Mucosa of gallbladder (tissue), 1 donor: Measurements from ENCODE around the gene PRAC1. TPM values are rescaled to one million over a fixed set of nuclear protein-coding genes. Genes with fewer than 3 reads are reported as not detected.

ENCODE experiments used
- DNase-seq: peaks from one replicate; pipeline ENCODE4 v3.0.0-alpha.2; 2020; ENCODE audit warnings: low spot score
- total RNA-seq: library from RNA; stranded (reverse); gene quantifications from one replicate; pipeline ENCODE4 v1.2.1, GENCODE V29; 2021
- donor health status: DM: no; HTN: no; CAD: no.

The PRAC1 gene
- total RNA-seq, 1 donor from 2014 or later, result not detected

DNA sequence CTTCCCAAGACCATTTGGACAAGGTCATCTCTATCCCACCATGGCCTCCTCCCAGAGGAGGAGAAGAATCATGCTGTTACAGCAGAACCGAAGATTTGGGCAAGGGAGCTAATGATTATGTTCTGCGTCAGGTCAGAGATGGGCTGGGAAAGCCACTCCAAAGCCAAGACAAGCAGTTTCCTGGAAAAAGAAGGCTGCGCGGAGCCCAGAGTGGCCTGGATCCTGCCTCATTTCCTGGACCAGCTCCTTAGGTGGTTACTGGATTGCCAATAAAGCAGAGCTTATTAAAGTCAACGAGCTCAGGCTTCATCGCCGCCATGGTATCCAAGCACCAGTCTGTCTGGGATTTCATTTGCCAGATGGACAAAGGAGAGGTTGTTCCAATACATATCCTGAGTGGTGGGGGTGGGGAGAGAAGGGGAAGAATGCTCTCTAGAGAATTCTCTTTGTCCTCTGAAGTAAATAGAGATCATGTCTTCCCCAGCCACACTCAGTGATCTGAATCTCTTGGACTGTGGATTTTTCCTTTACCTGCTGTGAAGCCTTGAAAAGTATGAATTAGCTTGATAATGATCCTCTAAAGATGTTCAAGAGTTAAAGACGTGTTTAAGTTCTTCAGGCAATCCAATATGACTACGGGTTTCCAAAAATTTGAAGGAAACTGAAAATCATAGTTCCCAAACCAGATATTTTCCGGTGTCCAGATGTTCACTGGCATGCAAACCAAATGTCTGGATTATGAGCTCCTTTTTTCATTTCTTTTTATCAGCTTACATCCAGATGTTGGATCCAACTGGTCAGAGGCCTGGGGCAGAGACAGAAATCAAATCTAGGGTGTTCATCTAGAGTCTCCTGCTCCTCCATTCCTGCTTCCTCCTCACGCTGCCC, 17.7 kb downstream of the PRAC1 start:
- DNase-seq, result no peak

DNA sequence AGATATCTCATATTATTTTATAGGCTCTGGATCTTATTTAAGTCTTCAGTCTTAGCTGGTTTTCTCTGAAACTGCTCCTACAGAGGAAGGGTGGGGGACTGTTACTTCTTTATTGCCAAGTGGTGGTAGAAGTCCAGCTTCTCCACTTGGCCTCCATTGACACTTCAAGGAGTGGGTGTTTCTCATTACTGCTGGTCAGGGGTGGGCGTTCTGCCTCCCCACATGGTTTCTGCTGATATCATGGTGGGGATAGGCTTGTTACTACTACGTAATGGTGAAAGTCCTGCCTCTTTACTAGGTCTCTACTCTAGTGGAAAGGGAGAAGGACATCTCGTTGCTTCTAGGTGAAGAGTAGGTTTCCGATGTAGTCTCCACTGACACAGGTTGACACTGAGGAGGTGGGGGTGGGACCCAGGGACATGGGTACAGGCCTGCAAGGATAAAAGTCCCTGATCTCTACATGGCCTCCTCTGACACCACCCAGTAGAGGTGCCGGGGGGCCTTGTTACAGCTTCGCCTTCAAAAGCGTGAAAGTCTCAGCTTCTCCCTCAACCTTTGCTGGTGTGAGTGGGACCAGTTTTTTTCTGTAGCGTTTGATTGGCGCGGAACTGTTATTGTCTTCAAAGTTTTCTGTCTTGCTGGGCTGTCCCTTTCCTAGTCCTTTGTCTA, 20.3 kb downstream of the PRAC1 start:
- no peak for DNase-seq

DNA sequence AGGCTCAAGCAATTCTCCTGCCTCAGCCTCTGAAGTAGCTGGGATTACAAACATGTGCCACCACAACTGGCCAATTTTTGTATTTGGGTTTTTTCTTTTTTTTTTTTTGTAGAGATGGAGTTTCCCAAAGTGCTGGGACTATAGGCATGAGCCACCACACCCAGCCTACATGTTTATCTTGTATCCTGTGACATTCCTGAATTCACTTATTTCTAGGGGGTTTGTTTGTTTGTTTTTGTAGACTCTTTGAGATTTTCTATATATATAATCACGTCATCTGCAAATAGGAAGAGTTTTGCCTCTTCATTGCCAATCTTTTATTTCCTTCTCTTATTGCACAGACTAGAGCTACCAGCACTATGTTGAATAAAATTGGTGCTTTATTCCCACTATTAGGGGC, 29.1 kb downstream of the PRAC1 start:
- no peak for DNase-seq

DNA sequence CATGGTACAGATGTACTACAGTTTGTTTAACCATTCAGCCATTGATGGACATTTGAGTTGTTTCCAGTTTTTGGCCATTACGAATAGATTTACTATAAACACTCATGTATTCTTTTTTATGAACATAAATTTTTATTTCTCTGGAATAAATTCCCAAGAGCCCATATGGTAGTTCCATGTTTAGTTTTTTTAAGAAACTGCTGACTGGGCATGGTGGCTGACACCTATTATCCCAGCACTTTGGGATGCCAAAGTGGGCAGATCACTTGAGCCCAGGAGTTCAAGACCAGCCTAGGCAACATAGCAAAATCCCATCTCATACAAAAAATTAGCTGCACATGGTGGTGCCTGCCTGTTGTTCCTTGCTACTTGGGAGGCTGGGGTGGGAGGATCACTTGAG, 30.3 kb downstream of the PRAC1 start:
- no peak for DNase-seq

DNA sequence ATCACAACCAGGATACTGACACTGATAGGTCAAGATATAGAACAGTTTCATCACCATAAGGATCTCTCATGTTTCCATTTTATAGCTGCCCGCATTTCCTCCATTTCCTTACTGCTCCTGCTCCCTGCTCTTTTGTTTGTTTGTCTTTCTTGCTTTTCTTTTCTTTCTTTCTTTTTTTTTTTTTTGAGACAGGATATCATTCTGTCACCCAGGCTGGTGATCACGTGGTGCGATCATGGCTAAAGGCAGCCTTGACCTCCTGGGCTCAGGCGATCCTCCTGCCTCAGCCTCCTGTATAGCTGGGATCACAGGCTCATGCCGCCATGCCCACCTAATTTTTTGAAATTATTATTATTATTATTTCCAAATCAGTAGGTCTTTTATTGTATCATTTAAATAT, 31.7 kb downstream of the PRAC1 start:
- DNase-seq, result no peak

DNA sequence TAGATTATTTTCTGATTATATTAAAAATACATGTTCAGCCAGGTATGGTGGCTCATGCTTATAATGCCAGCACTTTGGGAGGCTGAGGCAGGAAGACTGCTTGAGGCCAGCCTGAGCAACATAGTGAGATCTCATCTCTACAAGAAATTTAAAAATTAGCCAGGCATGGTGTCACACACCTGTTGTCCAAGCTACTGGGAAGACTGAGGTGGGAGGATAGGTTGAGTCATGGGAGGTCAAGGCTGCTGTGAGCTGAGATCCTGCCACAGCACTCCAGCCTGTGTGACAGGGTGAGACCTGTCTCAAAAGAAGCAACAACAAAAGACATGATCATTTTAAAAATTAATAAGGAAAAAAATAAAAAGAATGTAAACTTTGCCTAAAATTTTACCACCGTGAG, 40.7 kb downstream of the PRAC1 start:
- no peak for DNase-seq

DNA sequence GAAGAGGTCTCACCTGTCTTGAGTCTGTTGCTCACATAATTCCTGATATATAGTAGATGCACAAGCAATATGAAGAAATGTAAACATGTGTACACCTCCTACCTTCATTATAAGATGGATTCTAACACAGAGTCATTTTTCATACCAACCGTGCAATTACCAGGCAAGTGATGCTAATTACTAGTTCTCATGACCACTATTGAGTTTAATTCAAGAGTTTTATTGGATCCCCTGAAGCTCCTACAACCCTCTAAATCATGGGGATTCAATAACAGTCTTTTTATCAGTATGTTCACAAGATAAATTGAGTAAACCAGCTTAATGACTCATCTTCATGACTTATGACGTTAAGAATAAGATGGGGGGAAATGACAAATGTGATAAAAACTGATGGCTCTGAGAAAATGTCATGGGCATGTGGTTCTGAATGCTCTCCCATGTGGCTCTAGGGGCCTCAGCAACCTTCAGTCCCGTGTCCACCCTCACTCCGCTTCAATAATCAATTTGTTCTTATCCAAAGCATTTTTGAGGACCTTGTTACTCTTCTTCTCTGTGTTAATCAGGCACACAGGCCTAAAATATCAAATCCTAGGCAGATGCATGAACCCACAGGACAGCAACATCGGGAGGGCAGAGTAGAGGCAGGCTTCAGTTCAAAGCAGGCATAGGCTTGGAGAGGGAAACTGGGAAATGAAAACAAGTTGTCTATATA, 42.8 kb downstream of the PRAC1 start:
- no peak for DNase-seq

DNA sequence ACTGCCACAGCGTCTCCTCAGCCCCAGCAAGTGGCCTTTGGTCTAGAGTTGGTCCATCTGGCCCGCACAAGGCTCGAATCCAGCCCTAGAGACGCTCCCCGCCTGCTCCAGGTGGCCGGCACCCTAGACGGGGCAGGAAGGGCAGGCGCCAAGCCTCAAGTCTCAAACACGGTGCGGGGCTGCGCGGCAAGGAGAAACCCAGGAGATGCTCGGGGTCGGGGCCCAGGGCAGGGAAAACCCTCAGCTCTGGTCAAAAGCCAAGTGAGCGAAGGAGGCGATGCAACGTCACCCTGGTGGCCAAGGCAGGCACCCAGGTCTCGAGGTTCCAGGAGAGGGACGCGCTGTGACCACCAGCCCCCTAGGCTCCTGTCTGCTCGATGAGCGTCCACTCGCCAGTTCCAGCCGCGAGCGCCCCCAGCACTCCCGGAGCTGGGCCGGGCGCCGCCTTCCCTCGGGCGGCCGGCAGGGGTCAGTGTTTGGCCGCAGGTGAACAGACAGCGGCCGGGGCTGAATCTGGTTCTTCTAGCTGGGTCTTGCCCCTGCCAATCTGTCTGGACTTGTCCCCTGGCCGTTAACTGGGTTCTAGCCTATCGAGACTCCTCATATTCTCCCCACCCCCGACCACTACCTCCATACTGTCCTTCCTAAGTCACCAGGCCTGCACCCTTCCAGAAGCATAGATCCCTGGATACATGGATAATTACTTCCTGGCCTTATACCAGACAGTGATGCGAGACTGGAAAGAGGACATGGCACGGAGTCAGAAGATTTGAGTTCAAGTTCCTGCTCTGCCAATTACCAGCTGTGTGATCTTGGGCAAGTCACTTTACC, 44.0 kb downstream of the PRAC1 start:
- DNase-seq, result peak; percentile 54

DNA sequence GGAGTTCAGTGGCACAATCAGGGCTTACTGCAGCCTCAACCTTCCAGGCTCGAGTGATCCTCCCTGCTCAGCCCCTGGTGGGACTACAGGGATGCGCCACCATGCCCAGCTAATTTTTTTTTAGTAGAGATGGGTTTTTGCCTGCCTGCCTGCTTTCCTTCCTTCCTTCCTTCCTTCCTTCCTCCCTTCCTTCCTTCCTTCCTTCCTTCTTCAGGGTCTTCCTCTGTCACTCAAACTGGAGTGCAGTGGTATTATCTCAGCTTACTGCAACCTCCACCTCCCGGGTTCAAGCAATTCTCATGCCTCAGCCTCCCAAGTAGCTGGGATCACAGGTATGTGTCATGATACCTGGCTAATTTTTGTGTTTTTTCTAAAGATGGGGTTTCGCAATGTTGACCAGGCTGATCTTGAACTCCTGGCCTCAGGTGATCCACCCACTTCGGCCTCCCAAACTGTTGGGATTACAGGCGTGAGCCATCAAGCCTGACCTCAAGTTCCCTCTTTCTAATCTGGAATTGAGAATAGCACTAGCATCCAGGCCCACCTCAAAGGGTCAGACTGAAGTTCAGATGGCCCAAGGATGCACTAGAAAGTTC, 45.3 kb downstream of the PRAC1 start:
- DNase-seq, result no peak

DNA sequence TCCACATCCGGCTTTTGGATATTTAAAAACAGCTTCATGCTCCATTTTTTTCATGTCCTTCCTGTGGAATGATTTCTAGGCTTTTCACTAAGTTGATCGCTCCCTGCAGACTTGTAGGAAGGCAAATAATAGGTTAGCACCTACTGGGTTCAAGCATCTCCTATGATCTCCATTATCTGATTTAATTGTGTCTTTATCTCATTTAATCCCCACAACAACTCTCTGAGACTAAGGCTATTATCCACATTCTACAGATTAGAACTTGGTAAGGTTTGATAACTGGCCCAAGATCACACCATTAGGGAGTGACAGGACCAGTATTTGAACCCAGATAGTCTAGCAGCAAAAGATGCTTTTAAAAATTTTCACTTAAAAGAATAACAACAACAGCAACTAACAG, 50.0 kb downstream of the PRAC1 start:
- no peak for DNase-seq

Other genes starting within 250 kb of the PRAC1 start
- not detected for gene HOXB1, start 191.5 kb downstream of the PRAC1 start, total RNA-seq
- gene HOXB2, start 177.4 kb downstream of the PRAC1 start, total RNA-seq, result 23.4 TPM
- gene HOXB4, start 144.2 kb downstream of the PRAC1 start, total RNA-seq, result 6.4 TPM
- 17.2 TPM for gene HOXB3, start 132.3 kb downstream of the PRAC1 start, total RNA-seq
- 0.49 TPM for gene HOXB5, start 128.7 kb downstream of the PRAC1 start, total RNA-seq
- gene HOXB6, start 117.5 kb downstream of the PRAC1 start, total RNA-seq, result 2.0 TPM
- 0.92 TPM for gene HOXB7, start 111.5 kb downstream of the PRAC1 start, total RNA-seq
- not detected for gene HOXB8, start 107.2 kb downstream of the PRAC1 start, total RNA-seq
- gene HOXB9, start 96.2 kb downstream of the PRAC1 start, total RNA-seq, result 0.26 TPM
- not detected for gene PRAC2, start 667 bp upstream of the PRAC1 start, total RNA-seq
- gene HOXB13, start 6.2 kb upstream of the PRAC1 start, total RNA-seq, result 0.12 TPM
- gene TTLL6, start 94.7 kb upstream of the PRAC1 start, total RNA-seq, result 5.1 TPM
- 163 TPM for gene CALCOCO2, start 108.5 kb upstream of the PRAC1 start, total RNA-seq
- gene ATP5MC1, start 170.3 kb upstream of the PRAC1 start, total RNA-seq, result 69.5 TPM
- 78.0 TPM for gene UBE2Z, start 185.9 kb upstream of the PRAC1 start, total RNA-seq
- gene SNF8, start 222.3 kb upstream of the PRAC1 start, total RNA-seq, result 90.2 TPM
- gene GIP, start 246.1 kb upstream of the PRAC1 start, total RNA-seq, result not detected